H9 (cell line): Measurements from ENCODE around the gene USP22. TPM values are rescaled to one million over a fixed set of nuclear protein-coding genes. Genes with fewer than 3 reads are reported as not detected.

ENCODE experiments used
- DNase-seq: peaks from one replicate; pipeline ENCODE4 v3.0.0-alpha.2; 2017
- H2AFZ ChIP-seq: one replicate; pipeline ENCODE4 v1.6.1; 2013; ENCODE audit warnings: mild to moderate bottlenecking, low read length, control low read depth, moderate library complexity
- H2AK5ac ChIP-seq: 2 replicates; pipeline ENCODE4 v1.6.1; 2013; ENCODE audit warnings: low read length, control low read depth, mixed read lengths; ENCODE audit not compliant: insufficient read length
- H2BK120ac ChIP-seq: one replicate; pipeline ENCODE4 v1.6.1; 2013; ENCODE audit warnings: low read depth, mild to moderate bottlenecking, low read length, control low read depth, inconsistent platforms; ENCODE audit not compliant: poor library complexity, severe bottlenecking
- H2BK12ac ChIP-seq: 2 replicates; pipeline ENCODE4 v1.6.1; 2013; ENCODE audit warnings: low read length, control low read depth, mixed read lengths, low read depth; ENCODE audit not compliant: insufficient read length
- H2BK15ac ChIP-seq: 2 replicates; pipeline ENCODE4 v1.6.1; 2013; ENCODE audit warnings: low read depth, low read length, control low read depth
- H2BK20ac ChIP-seq: one replicate; pipeline ENCODE4 v1.6.1; 2013; ENCODE audit warnings: low read depth, mild to moderate bottlenecking, low read length, control low read depth, inconsistent platforms; ENCODE audit not compliant: poor library complexity, severe bottlenecking
- H2BK5ac ChIP-seq: 2 replicates; pipeline ENCODE4 v1.6.1; 2013; ENCODE audit warnings: low read length, control low read depth, mixed read lengths; ENCODE audit not compliant: insufficient read length
- H3K14ac ChIP-seq: 2 replicates; pipeline ENCODE4 v1.6.1; 2013; ENCODE audit warnings: low read length, control low read depth; ENCODE audit not compliant: insufficient read depth
- H3K18ac ChIP-seq: 2 replicates; pipeline ENCODE4 v1.6.1; 2013; ENCODE audit warnings: low read depth, mild to moderate bottlenecking, mixed read lengths, low read length, control low read depth; ENCODE audit not compliant: insufficient read length
- H3K23ac ChIP-seq: 2 replicates; pipeline ENCODE4 v1.6.1; 2013; ENCODE audit warnings: low read length, control low read depth, mixed read lengths, low read depth; ENCODE audit not compliant: insufficient read length
- H3K23me2 ChIP-seq: 2 replicates; pipeline ENCODE4 v1.6.1; 2013; ENCODE audit warnings: low read depth, mild to moderate bottlenecking, mixed read lengths, low read length, control low read depth; ENCODE audit not compliant: insufficient read length, poor library complexity, severe bottlenecking
- H3K27ac ChIP-seq: 2 replicates; pipeline ENCODE4 v1.5.1; 2013; ENCODE audit warnings: low read length, control low read depth, mixed read lengths, low read depth; ENCODE audit not compliant: insufficient read length
- H3K27me3 ChIP-seq: 2 replicates; pipeline ENCODE4 v1.6.1; 2013; ENCODE audit warnings: low read length, control low read depth, inconsistent platforms; ENCODE audit not compliant: insufficient read depth
- H3K4ac ChIP-seq: 2 replicates; pipeline ENCODE4 v1.6.1; 2013; ENCODE audit warnings: low read depth, mild to moderate bottlenecking, control low read depth, inconsistent platforms, low read length, moderate library complexity
- H3K4me1 ChIP-seq: 2 replicates; pipeline ENCODE4 v1.6.1; 2013; ENCODE audit warnings: low read length, control low read depth, inconsistent platforms; ENCODE audit not compliant: insufficient read depth
- H3K4me2 ChIP-seq: 2 replicates; pipeline ENCODE4 v1.6.1; 2013; ENCODE audit warnings: low read length, control low read depth, mixed read lengths; ENCODE audit not compliant: insufficient read length, insufficient read depth
- H3K56ac ChIP-seq: 2 replicates; pipeline ENCODE4 v1.6.1; 2013; ENCODE audit warnings: low read depth, mild to moderate bottlenecking, mixed read lengths, low read length, control low read depth; ENCODE audit not compliant: insufficient read length
- H3K79me1 ChIP-seq: 2 replicates; pipeline ENCODE4 v1.6.1; 2013; ENCODE audit warnings: low read depth, mild to moderate bottlenecking, moderate library complexity, low read length, control low read depth, inconsistent platforms; ENCODE audit not compliant: insufficient read depth, poor library complexity, severe bottlenecking
- H3K79me2 ChIP-seq: 2 replicates; pipeline ENCODE4 v1.6.1; 2013; ENCODE audit warnings: low read length, control low read depth, inconsistent platforms; ENCODE audit not compliant: insufficient read depth
- H3K9ac ChIP-seq: 2 replicates; pipeline ENCODE4 v1.6.1; 2013; ENCODE audit warnings: low read length, control low read depth, mixed read lengths; ENCODE audit not compliant: insufficient read length; ENCODE audit errors: extremely low read depth
- H3K9me3 ChIP-seq: one replicate; pipeline ENCODE4 v1.6.1; 2013; ENCODE audit warnings: low read depth, low read length, inconsistent platforms; ENCODE audit not compliant: control insufficient read depth
- H3T11ph ChIP-seq: one replicate; pipeline ENCODE4 v1.6.1; 2013; ENCODE audit warnings: mild to moderate bottlenecking, low read length, control low read depth, inconsistent platforms
- H4K20me1 ChIP-seq: one replicate; pipeline ENCODE4 v1.6.1; 2013; ENCODE audit not compliant: control insufficient read depth, insufficient read length, insufficient read depth
- H4K5ac ChIP-seq: 2 replicates; pipeline ENCODE4 v1.6.1; 2013; ENCODE audit warnings: low read depth, mild to moderate bottlenecking, mixed read lengths, low read length, control low read depth; ENCODE audit not compliant: insufficient read length
- H4K8ac ChIP-seq: replicated peaks from 2 replicates; pipeline ENCODE4 v1.6.1; 2013; ENCODE audit warnings: low read length, control low read depth, mixed read lengths, low read depth; ENCODE audit not compliant: insufficient read length
- H4K91ac ChIP-seq: 2 replicates; pipeline ENCODE4 v1.6.1; 2013; ENCODE audit warnings: low read depth, mild to moderate bottlenecking, moderate library complexity, mixed read lengths, low read length, control low read depth; ENCODE audit not compliant: insufficient read length
- H3K27ac Mint-ChIP-seq, 3 experiments: 2 replicates in 2 of 3; 3 replicates in 1 of 3; pipeline ENCODE4 v1.8.0; 2020 to 2021; ENCODE audit warnings: mixed read lengths in 3 of 3, mild to moderate bottlenecking in 1 of 3, moderate library complexity in 1 of 3
- H3K27me3 Mint-ChIP-seq: 2 replicates; pipeline ENCODE4 v1.8.0; 2021; ENCODE audit warnings: low read depth, mild to moderate bottlenecking, moderate library complexity, mixed read lengths
- H3K36me3 Mint-ChIP-seq, 3 experiments: 2 replicates in 2 of 3; 3 replicates in 1 of 3; pipeline ENCODE4 v1.8.0; 2020 to 2021; ENCODE audit warnings: low read depth in 3 of 3, mixed read lengths in 3 of 3; ENCODE audit not compliant: insufficient read depth in 1 of 3
- H3K4me1 Mint-ChIP-seq, 2 experiments: 2 replicates each; pipeline ENCODE4 v1.8.0; 2020; ENCODE audit warnings: mixed read lengths in 2 of 2
- H3K4me3 Mint-ChIP-seq, 2 experiments: 2 replicates in 1 of 2; 3 replicates in 1 of 2; pipeline ENCODE4 v1.8.0; 2020 to 2021; ENCODE audit warnings: mild to moderate bottlenecking in 2 of 2, mixed read lengths in 2 of 2, moderate library complexity in 1 of 2
- H3K9me3 Mint-ChIP-seq, 2 experiments: 2 replicates in 1 of 2; 3 replicates in 1 of 2; pipeline ENCODE4 v1.8.0; 2020; ENCODE audit warnings: mild to moderate bottlenecking in 2 of 2, mixed read lengths in 2 of 2, moderate library complexity in 1 of 2
- CTCF ChIP-seq: fragments of 200-600 bp; sonication (generic); conservative IDR thresholded peaks from 3 replicates; pipeline ENCODE4 v1.8.0; 2021; ENCODE audit warnings: antibody characterized with exemption, mild to moderate bottlenecking
- WGBS: extraction: QIAGEN DNeasy Blood & Tissue Kit; methylation state at CpG from one replicate; pipeline ENCODE4 v1.1.7; 2013; ENCODE audit warnings: missing lambda C conversion rate, low lambda C conversion rate, mixed read lengths; ENCODE audit not compliant: insufficient read length; ENCODE audit errors: extremely low coverage; 5-methylcytosine and 5-hydroxymethylcytosine counted together
- total RNA-seq: library from RNA; stranded (reverse); gene quantifications from 2 replicates; pipeline ENCODE4 v1.2.1, GENCODE V29; 2021

USP22 gene
- total RNA-seq, 1 experiment from 2014 or later: 345 TPM

- Histone ChIP-seq H3K4ac (no peak overlapping the region), H3K9ac (no peak overlapping the region), H3K4me1 (peaks cover 2% of the 10 kb centered on the region; the same call in 1 of the 2 replicates), H4K20me1 (no peaks in the 10 kb centered on the region), H2BK15ac (no peak overlapping the region), H2BK20ac (no peak overlapping the region), H2AFZ (no peak overlapping the region), H3K18ac (no peak overlapping the region), H4K8ac (no peak overlapping the region), H2AK5ac (no peak overlapping the region), H2BK120ac (no peak overlapping the region), H2BK5ac (no peak overlapping the region), H3K9me3 (no peaks in the 10 kb centered on the region), H3K4me2 (no peak overlapping the region), H3K14ac (no peak overlapping the region), H3K27me3 (no peaks in the 10 kb centered on the region), H3K23me2 (no peaks in the 10 kb centered on the region), H3T11ph (no peak overlapping the region), H3K27ac (no peak overlapping the region), H3K79me2 (no peaks in the 10 kb centered on the region), H2BK12ac (no peak overlapping the region), H3K23ac (no peak overlapping the region), H4K5ac (no peak overlapping the region), H3K79me1 (no peaks in the 10 kb centered on the region), H3K56ac (no peak overlapping the region), H4K91ac (no peak overlapping the region)
- Mint-ChIP-seq H3K27ac (no peak overlapping the region), H3K9me3 (peaks cover 0 to 4% of the 10 kb centered on the region in 2 experiments; a peak in 3 of 5 replicates), H3K36me3 (peaks cover 4 to 8% (median 5%) of the 10 kb centered on the region in 3 experiments; a peak in 5 of 7 replicates), H3K27me3 (no peaks in the 10 kb centered on the region; the same call in 1 of the 2 replicates), H3K4me1 (peaks cover 8 to 17% of the 10 kb centered on the region in 2 experiments), H3K4me3 (no peak overlapping the region)
- no peak for DNase-seq
- TF ChIP-seq CTCF: no peak
- WGBS: no CpG with 5 or more reads among the region's 12 CpGs
Observed at GRCh38 chr17:20992416-20992815, 50.4 kb downstream of the USP22 start.
